ENCODE data around the gene IKZF3.

DNA sequence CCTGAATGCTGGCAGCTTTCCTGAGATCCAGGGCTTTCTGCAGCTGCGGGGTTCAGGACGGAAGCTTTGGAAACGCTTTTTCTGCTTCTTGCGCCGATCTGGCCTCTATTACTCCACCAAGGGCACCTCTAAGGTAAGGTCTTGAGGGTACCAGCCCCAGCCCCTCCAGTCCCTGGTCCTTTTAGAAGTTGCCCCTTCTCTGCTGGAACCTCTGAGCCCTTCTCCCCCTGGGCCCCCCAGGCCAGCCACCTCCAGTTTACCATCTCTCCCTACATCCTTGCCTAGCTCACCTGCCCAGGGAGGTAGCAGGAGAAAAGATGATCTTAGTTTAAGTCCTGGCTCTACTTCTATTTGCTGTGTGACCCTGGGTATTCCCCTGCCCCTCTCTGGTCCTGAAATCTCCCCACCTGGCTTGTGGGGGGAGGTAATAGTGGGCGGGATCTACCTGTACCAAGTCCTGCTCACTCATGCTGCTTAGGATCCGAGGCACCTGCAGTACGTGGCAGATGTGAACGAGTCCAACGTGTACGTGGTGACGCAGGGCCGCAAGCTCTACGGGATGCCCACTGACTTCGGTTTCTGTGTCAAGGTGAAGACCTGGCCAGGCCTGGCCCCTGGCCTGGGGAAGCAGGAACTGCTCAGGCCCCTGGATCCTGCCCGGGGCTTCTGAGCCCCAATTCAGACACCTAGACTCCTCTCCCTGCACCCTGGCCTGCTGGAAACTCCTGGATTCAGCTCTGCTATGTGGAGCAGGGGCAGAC lies 119.9 kb downstream of the IKZF3 start:
- TF ChIP-seq POLR2A (IDR thresholded peaks at IDR 0.05; ENCODE audit: low read depth, low read length) (no peak), SPI1 (IDR thresholded peaks at IDR 0.05; ENCODE audit: low read depth, low read length) (no peak), POLR2AphosphoS5 (IDR thresholded peaks at IDR 0.05; ENCODE audit: low read depth, low read length) (no peak), PAX5 (IDR thresholded peaks at IDR 0.05; ENCODE audit: insufficient read depth, low read length, severe bottlenecking) (no peak)

Data from GM12891 (cell line).